Measurements from ENCODE around the gene SLC27A5. TPM values are rescaled to one million over a fixed set of nuclear protein-coding genes. Genes with fewer than 3 reads are reported as not detected.

Gene SLC27A5
- total and polyA plus RNA-seq, 2 of the 13 experiments (the other 11 are each of a cell fraction or from before 2014, with no cell fraction given) = 30.3 to 40.2 TPM

DNA sequence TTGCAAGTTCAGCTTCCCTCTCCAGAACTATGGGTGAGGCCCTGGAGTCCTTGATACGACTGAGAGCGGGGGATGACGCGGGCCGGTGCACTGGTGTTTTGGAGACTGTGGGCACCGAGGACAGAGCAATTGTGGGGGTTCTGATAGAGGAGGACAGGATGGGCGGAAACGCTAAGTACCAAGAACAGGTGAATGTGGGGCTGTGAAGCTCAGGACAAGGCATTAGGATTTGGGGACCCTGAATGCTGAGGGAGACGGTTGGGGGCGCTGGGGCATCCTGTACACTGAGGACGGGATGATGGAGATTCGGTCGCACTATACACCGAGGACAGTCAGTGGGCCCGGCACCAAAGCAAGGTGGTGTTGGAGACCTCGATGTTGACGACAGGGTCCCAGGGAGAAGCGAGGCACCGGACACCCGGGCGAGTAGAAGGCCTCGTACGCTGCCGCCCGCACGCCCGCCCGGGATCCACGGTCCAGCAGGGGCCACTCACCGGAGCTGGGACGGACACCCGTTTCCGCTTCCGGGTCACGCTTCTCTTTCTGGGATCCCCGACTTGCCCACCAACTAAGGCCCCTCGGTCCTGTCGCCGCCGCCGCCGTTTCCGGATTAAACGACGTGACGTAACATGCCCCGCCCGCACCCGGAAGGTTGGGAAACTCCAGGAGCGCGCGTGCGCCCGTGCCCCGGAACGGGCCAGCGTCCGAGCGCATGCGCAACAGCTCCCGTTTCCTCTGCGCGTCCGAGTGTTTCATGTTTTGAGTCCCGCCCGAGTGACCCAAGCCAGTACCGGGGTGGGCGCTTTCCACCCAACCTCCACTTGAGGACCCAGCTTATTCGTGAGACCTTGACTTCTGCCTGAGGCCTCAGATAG is 42.9 kb upstream of the SLC27A5 start, which contains the start of gene CHMP2A (continued):
- TF ChIP-seq NR2F6 (IDR thresholded peaks at IDR 0.05) (no peak), NR2F6 (CRISPR knock-in tag; IDR thresholded peaks at IDR 0.05) (no peak), ZBTB2 (CRISPR knock-in tag; IDR thresholded peaks at IDR 0.05; ENCODE audit: low read depth) (peak; percentile 98), NCOA2 (CRISPR knock-in tag; IDR thresholded peaks at IDR 0.05) (0 out of 2 replicates have a peak, but pooled peaks have one; percentile 3), FOXM1 (CRISPR knock-in tag; IDR thresholded peaks at IDR 0.05) (no peak), CREB1 (IDR thresholded peaks at IDR 0.05) (peak; percentile 93), CREB1 (CRISPR knock-in tag; IDR thresholded peaks at IDR 0.05) (peak; percentile 90), ELF3 (CRISPR knock-in tag; IDR thresholded peaks at IDR 0.05) (peak; percentile 45; the same call in 1 of the 2 replicates), NAIF1 (CRISPR knock-in tag; IDR thresholded peaks at IDR 0.05; ENCODE audit: borderline replicate concordance) (no peak), ARHGAP35 (CRISPR knock-in tag; IDR thresholded peaks at IDR 0.05; ENCODE audit: borderline replicate concordance) (no peak), ZNF749 (CRISPR knock-in tag; IDR thresholded peaks at IDR 0.05; ENCODE audit: borderline replicate concordance) (0 out of 2 replicates have a peak, but pooled peaks have one; percentile 29), HHEX (CRISPR knock-in tag; IDR thresholded peaks at IDR 0.05) (no peak), MIER3 (CRISPR knock-in tag; IDR thresholded peaks at IDR 0.05; ENCODE audit: borderline replicate concordance) (peak; percentile 76; the same call in 1 of the 2 replicates), GPN1 (CRISPR knock-in tag; IDR thresholded peaks at IDR 0.05; ENCODE audit: borderline replicate concordance) (no peak), ZNF329 (CRISPR knock-in tag; IDR thresholded peaks at IDR 0.05; ENCODE audit: low read depth) (peak; percentile 38; the same call in 1 of the 2 replicates), ISX (CRISPR knock-in tag; conservative IDR thresholded peaks at IDR 0.05) (no peak), PHF8 (CRISPR knock-in tag; IDR thresholded peaks at IDR 0.05) (peak; percentile 49; the same call in 1 of the 2 replicates), TRIM24 (CRISPR knock-in tag; IDR thresholded peaks at IDR 0.05) (no peak), ZNF33B (CRISPR knock-in tag; IDR thresholded peaks at IDR 0.05) (no peak)
- TF ChIP-seq, protein P1, sequence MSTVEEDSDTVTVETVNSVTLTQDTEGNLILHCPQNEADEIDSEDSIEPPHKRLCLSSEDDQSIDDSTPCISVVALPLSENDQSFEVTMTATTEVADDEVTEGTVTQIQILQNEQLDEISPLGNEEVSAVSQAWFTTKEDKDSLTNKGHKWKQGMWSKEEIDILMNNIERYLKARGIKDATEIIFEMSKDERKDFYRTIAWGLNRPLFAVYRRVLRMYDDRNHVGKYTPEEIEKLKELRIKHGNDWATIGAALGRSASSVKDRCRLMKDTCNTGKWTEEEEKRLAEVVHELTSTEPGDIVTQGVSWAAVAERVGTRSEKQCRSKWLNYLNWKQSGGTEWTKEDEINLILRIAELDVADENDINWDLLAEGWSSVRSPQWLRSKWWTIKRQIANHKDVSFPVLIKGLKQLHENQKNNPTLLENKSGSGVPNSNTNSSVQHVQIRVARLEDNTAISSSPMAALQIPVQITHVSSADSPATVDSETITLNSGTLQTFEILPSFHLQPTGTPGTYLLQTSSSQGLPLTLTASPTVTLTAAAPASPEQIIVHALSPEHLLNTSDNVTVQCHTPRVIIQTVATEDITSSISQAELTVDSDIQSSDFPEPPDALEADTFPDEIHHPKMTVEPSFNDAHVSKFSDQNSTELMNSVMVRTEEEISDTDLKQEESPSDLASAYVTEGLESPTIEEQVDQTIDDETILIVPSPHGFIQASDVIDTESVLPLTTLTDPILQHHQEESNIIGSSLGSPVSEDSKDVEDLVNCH (CRISPR knock-in tag; IDR thresholded peaks at IDR 0.05) = no peak
- TF ChIP-seq, protein P2, sequence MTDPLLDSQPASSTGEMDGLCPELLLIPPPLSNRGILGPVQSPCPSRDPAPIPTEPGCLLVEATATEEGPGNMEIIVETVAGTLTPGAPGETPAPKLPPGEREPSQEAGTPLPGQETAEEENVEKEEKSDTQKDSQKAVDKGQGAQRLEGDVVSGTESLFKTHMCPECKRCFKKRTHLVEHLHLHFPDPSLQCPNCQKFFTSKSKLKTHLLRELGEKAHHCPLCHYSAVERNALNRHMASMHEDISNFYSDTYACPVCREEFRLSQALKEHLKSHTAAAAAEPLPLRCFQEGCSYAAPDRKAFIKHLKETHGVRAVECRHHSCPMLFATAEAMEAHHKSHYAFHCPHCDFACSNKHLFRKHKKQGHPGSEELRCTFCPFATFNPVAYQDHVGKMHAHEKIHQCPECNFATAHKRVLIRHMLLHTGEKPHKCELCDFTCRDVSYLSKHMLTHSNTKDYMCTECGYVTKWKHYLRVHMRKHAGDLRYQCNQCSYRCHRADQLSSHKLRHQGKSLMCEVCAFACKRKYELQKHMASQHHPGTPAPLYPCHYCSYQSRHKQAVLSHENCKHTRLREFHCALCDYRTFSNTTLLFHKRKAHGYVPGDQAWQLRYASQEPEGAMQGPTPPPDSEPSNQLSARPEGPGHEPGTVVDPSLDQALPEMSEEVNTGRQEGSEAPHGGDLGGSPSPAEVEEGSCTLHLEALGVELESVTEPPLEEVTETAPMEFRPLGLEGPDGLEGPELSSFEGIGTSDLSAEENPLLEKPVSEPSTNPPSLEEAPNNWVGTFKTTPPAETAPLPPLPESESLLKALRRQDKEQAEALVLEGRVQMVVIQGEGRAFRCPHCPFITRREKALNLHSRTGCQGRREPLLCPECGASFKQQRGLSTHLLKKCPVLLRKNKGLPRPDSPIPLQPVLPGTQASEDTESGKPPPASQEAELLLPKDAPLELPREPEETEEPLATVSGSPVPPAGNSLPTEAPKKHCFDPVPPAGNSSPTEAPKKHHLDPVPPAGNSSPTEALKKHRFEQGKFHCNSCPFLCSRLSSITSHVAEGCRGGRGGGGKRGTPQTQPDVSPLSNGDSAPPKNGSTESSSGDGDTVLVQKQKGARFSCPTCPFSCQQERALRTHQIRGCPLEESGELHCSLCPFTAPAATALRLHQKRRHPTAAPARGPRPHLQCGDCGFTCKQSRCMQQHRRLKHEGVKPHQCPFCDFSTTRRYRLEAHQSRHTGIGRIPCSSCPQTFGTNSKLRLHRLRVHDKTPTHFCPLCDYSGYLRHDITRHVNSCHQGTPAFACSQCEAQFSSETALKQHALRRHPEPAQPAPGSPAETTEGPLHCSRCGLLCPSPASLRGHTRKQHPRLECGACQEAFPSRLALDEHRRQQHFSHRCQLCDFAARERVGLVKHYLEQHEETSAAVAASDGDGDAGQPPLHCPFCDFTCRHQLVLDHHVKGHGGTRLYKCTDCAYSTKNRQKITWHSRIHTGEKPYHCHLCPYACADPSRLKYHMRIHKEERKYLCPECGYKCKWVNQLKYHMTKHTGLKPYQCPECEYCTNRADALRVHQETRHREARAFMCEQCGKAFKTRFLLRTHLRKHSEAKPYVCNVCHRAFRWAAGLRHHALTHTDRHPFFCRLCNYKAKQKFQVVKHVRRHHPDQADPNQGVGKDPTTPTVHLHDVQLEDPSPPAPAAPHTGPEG (CRISPR knock-in tag; IDR thresholded peaks at IDR 0.05) = peak; percentile 85; the same call in 1 of the 2 replicates

Data from HepG2 (cell line).